GM19395 (cell line): ENCODE data around the gene UTP4.

Experiments used
- ATAC-seq: cut with Tn5 transposase; IDR thresholded peaks from one replicate; pipeline ENCODE4 v1.9.1; 2021; ENCODE audit warnings: mild to moderate bottlenecking, moderate library complexity; ENCODE audit not compliant: unreplicated experiment

The UTP4 gene

GRCh38 chr16:69169607-69170352, 37.3 kb downstream of the UTP4 start:
- ATAC-seq: no peak

- ATAC-seq: no peak
These were observed 39.1 kb downstream of the UTP4 start for GRCh38 chr16:69171325-69172084.

DNA sequence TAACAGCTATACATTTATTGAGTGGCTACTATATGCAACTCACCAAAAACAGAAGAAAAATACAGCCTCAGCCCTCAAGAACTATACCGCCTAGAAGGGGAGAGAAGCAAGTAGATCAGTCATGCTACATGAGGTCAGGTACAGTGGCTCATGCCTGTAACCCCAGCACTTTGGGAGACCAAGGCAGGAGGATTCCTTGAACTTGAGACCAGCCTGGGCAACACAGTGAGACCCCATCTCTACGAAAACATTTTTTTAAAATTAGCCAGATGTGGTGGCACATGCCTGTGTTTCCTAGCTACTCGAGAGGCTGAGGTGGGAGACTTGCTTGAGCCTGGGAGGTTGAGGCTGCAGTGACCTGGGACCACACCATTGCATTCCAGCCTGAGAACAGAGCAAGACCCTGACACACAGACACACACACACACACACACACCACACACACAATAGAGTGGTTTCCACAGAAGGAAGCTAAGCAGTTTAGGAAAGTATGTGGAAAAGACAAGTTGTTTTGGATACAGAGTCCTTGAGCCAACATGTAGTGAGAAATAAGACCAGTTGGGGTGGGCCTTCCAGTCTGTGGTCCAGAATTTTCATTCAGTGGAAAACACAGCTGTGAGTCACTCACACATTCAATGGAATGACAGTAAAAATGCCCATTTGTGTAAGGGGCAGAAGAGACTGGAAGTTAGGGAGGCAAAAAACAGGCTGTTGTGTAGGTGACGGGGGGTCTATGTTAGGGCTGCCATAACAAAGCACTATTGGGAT, 43.8 kb downstream of the UTP4 start:
- no peak for ATAC-seq

- no peak for ATAC-seq
These were observed 47.0 kb downstream of the UTP4 start for GRCh38 chr16:69179328-69180010.

GRCh38 chr16:69180011-69180338, 47.5 kb downstream of the UTP4 start:
- ATAC-seq: no peak

- ATAC-seq: no peak
These were observed 50.4 kb downstream of the UTP4 start for GRCh38 chr16:69182730-69183416.

- peak; percentile 90 for ATAC-seq
These were observed 54.4 kb downstream of the UTP4 start, which contains the start of gene SNTB2 for GRCh38 chr16:69186642-69187445. Gene SNTB2 (plus strand): TSS chr16:69187164. CDS start chr16:69187167, 3 bp downstream.

- ATAC-seq: peak; percentile 35
These were observed 55.2 kb downstream of the UTP4 start for GRCh38 chr16:69187446-69188235.

- no peak for ATAC-seq
These were observed 55.7 kb downstream of the UTP4 start for GRCh38 chr16:69188236-69188549.

- no peak for ATAC-seq
These were observed 56.3 kb downstream of the UTP4 start for GRCh38 chr16:69188716-69189115.

DNA sequence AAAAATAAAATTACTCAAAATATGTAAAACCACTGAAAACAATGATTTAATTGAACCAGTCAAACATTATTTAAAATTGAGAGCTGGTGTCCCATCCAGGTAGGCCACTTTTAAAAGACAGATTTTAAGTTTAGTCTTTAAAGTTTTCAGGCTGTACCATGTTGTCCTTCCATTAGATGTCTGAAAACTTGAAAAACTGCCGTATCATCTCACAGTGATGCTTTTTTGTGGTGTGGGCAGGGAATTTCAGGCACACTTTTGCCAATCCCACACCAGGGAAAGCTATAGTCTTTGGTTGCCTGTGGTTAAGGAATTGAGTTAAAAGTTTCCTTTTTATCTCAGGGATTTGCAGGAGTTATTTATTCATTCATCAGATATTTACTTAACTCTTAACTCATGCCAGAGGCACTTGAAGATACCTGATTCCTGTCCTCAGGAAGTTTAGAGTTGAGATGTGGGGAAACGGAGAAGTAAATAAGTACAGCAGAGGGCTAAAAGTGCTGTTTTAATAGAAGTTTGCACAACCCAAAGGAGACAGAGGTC, 57.7 kb downstream of the UTP4 start:
- no peak for ATAC-seq

- ATAC-seq: no peak
These were observed 58.1 kb downstream of the UTP4 start for GRCh38 chr16:69190598-69190997.

- no peak for ATAC-seq
These were observed 58.7 kb downstream of the UTP4 start for GRCh38 chr16:69191136-69191535.

- no peak for ATAC-seq
These were observed 61.4 kb downstream of the UTP4 start for GRCh38 chr16:69193855-69194254.

DNA sequence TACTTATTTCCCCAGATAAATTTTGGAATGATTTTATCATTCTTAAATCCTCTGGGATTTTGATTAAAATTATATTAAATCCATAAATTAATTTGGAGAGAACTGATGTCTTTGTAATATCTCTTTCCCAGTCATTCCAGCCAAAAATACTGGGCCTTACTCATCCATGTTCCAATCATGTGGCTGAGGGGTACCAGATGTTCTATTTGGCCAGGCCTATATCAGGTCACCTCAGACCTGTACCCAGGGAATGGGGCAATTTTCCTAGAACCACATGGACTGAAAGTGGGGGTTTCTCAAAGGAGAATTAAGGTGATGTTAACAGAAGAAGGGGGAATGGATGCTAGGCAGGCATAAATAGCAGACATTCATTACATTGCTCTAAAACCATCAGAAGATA, 62.0 kb downstream of the UTP4 start:
- ATAC-seq: no peak

GRCh38 chr16:69195369-69196029, 63.0 kb downstream of the UTP4 start:
- no peak for ATAC-seq

GRCh38 chr16:69197573-69197972, 65.1 kb downstream of the UTP4 start:
- no peak for ATAC-seq

DNA sequence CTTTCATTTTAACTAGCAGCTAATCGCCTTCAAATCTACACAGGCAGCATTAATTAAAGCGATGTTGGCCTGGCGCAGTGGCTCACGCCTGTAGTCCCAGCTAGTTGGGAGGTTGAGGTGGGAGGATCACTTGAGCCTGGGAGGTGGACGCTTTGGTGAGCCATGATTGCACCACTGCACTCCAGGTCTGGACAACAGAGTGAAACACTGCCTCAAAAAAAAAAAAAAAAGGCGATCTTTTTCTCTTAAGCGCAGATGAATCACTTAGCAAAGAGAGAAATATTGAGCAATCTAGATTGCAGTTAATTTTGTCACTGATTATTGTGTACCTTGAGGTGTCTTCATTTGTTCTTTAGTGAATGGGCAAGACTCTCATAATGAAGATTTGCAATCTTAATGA, 66.9 kb downstream of the UTP4 start:
- no peak for ATAC-seq
